Non-pigmented ciliary epithelial cell (primary cell): ENCODE results near the gene GRB14.
"Not testable (repeated sequence)": the region's sequence is repeated elsewhere in the genome, so short reads cannot be mapped to it uniquely, and the experiment has no call there.

Experiments
- DNase-seq: peaks from one replicate; pipeline ENCODE4 v3.0.0-alpha.2; 2010; ENCODE audit warnings: low read depth

GRB14 gene

DNA sequence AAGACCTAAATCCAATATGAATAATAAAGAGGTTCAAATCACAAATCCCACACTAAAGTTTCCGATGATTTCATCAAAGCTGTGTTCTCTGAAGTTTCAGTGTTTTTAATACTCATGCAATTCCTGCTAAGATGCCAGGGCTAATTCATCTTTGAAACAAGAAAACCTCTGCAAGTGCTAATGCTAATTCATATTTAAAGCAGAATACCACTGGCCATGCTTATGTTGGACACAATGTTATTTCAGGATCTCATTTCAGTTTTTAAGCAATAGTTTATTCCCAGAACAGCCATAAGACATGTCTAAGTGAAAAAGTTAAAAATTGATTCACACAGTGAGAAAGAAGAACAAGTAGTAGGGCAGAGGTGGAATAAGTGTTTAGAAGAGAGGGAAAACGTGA lies 62.8 kb downstream of the GRB14 start:
- DNase-seq: no peak

DNA sequence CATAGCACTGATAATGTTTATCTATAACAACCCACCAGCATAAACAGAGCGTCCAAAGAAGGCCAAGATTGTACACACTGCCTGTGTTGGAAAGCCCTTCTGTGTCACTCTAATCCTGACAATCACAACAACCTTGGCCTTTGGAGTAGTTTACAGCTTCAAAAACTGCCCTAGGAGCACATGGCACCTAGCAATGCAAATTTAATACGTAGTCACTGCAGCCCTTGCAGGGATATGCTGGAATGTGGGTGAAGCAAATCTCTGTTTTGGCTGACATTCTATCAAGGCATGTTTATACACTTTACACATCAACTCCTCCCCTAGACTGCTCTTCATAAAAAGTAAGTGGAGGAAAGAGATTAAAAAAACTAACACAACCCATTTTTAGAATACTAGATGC lies 66.8 kb downstream of the GRB14 start:
- DNase-seq: no peak

DNA sequence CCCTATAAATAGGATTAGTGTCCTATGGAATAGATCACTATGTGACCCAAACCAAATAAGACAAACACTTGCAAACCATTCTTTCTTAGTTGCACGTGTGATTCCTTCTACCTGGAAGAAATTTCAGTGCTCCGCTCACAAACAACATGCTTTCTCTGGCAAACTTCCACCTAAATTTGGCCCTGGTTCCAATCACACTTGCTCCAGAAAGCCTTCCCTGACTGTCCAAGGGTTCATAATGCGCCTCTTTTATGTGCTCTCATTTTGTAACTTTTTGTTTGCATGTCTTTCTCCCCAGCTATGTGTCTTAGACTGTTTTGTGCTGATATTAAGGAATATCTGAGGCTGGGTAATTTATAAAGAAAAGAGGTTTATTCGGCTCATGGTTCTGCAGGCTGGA lies 69.8 kb downstream of the GRB14 start:
- no peak for DNase-seq

DNA sequence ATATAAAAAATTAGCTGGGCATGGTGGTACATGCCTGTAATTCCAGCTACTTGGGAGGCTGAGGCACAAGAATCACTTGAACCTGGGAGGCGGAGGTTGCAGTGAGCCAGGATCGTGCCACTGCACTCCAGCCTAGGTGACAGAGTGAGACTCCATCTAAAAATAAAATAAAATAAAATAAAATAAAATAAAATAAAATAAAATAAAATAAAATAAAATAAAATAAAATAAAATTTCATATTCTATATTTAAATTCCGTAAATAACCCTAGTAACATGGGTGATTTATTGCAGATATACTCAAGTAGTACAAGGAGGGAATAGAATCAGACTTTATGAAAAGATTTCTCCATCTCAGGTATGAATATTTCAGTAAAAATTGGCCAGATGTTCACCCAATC lies 71.6 kb downstream of the GRB14 start:
- DNase-seq: not testable (repeated sequence)

DNA sequence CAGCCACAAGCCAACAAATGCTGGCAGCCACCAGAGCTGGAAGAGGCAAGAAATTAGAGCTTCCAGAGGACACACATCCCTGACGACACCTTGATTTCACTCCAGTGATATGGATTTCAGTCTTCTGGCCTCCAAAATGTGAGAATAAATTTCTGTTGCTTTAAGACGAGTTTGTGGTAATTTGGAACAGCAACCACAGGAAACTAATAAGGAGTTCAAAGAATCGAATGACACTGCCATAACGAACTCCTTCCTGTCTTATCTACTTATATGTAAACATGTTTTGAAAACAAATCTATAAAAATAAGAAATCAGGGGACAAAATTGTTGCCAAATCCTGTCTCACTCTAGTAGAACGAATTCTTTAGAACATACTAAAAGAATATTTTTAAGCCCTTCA lies 75.8 kb downstream of the GRB14 start:
- DNase-seq: no peak

DNA sequence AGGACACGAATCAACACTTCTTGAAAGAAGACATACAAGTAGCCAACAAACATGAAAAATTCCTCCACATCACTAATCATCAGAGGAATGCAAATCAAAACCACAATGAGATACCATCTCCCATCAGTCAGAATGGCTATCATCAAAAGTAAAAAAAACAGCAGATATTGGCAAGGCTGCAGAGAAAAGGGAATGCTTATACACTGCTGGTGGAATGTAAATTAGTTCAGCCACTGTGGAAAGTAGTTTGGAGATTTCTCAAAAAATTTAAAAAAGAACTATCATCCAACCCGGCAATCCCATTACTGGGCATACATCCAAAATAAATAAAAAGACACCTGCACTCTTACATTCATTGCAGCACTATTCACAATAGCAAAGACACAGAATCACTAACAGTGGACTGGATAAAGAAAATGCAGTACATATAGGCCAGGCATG lies 78.7 kb downstream of the GRB14 start:
- DNase-seq: peak; percentile 68

DNA sequence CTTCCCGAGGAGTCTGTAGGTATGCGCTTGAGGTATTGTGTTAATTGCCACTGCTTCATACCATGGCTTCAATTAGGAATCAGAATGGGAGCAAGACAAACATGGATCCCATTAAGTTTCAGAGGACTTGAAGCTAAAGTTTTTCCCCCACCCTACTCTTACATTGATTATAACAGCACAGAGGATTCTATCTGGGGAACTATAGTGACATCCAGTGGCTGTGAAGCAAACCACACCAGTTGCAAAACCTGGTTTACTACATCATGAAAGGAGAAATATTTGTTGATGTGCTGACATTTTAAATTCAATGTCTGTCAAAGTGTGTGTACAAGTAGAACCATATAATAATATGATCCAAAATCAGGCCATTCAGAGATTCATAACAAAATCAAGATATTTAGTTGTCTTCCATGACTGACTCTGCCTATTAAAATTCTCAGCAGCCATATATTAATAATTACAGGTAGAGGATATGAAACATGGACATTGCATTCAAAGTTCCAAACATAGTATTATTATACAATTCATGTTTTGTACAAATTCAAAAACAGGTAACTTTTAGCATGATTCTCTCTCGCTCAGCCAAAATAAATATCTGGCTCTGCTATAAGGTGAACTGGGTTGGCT lies 82.9 kb downstream of the GRB14 start:
- DNase-seq: no peak

DNA sequence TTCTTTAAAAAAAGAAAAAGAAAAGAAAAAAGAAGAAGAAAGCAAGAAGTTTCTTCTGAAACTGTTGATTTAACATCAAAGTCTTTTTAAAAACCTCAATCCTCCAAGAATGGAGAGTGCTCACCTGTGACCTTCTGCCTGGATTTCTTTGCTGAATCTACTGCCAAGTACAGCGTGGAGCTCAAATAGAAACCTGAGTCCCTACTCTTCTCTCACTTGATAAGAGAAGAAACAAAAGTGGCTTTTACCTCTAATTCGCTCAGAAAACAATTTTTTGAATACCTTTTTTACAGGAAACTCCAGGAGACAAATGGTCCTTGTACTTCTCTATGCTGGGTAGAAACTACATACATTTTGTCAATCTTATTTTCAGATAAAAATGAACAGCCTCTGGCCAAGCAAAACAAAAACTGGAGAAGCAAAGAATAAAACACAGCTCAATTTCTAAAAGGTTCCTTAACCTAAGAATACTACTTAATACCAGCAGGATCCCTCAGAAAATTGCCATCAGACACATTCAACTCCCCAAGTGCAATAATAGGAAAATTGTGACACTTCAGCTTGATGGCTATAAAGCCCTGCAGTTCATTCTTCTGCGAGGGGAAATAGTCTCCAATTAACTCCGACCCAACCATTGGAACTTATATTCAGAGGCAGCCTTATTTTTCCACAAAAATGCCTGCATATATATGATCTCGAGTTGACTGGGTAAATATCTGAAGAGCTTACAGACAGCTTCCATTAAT lies 85.8 kb downstream of the GRB14 start:
- DNase-seq: no peak

DNA sequence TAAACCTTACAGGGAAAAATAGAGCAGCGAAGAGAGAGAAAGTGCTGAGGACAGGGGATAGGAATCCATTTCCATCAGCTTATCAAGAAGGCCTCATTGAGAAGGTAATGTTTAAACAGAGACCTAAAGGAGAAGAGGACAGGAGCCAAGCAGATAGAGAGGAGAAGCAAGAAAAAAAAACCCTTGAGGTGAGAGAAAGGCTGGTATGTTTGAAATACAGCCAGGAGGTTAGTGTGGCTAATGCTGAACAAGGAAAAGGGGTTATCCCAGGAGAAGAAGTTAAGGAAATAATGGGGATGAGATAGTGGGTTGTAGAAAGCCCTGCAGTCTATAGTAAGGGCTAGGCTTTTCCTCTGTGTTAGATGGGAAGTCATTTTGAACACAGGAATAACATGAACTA lies 90.8 kb downstream of the GRB14 start:
- no peak for DNase-seq

DNA sequence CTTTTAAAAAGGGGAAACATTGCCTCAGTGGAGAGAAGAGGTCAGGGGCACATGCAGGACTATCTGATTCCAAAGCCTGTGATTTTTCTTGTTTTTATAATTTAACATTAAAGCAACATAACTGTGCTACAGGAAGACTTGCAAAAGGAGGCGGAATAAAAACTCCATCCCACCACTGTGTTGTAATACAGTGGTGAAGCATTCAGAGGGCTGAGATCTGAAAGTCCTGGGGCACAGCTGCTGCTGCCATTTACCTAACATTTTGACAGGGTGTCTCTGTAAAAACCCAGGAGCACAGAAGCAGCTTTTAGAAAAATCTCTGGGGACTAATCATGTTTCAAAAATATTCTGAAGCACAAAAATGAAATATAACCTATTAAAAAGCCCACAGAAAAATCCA lies 97.6 kb downstream of the GRB14 start:
- no peak for DNase-seq

DNA sequence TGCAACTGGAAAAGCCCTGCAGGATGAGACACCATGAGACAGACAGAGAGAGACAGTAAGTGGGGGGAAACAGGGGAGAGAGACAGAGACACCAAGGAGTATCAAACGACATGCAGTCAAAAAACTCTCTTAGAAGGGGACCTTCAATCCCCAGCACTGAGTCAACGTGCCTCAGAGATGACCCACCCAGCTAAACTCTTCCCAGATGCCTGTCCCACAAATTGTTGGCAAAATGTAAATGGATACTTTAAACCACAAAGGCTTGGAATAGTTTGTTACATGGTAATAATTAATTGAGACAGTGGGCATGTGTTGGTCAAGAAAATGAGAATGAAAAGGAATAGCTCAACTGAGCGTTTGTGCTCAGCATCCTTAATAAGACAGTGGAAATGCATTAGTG lies 98.3 kb downstream of the GRB14 start:
- no peak for DNase-seq

DNA sequence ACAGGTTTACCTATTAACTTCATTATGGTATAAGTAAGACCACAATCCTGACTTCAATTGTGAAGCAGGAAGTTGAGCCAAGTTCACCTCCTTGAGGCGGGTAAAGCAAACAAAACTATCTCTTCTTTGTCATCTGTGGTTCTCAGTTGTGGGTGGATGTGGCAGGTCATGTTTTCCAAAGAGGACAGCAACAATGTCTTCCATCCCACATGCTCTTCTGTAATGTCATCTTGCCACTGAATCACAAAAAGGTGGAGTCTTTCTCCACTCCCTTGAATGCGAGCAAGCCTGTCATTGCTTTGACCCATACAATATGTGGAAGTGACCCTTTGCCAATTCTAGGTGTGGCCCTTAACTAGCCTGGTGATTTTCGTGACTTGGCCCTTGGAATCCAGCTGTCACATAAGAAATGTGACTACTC lies 98.7 kb downstream of the GRB14 start:
- DNase-seq: no peak

DNA sequence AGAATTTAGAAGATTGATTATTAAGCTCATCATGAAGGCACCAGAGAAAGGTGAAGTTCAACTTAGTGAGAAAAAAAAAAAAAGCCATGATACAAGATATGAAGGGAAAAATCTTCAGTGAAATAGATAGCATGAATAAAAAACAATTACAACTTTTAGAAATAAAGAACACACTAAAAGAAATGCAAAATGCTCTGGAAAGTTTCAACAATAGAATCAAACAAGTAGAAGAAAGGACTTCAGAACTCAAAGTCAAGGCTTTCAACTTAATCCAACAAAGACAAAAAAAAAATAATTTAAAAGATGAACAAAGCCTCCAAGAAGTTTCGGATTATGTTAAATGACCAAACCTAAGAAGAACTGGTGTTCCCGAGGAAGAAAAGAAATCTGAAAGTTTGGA lies 105.5 kb downstream of the GRB14 start:
- DNase-seq: no peak

DNA sequence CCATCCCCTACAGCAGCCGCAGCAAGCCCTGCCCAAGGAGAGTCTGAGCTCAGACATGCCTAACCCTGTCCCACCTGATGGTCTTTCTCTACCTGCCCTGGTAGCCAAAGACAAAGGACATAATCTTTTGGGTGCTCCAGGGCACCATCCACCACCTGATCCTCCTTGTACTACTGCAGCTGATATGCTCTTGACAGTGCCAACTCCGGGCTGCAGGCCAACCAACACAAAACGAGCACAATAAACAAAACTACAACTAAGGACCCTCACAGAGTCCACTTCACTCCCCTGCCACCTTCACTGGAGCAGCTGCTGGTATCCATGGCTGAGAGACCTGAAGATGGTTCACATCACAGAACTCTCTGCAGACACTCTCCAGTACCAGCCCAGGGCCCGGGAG lies 106.3 kb downstream of the GRB14 start:
- no peak for DNase-seq

DNA sequence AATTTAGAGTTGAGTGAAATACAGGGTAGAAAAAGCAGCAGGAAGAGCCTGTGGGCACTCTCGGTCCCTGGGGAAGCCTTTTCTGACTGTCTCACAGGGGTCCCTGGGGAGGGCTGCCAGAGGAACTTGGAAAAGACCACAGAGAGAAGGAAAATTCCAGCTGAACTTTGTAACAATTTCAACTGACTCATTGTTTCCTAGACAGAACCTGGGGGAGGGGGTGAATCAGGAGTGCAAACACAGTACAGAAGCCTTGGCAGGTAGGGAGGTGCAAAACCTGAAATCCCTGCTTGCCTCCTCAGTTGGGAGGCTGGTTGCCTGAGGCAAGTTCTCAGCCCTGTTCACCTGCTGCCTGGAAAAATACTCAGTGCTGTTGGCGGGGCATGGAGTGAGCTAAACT lies 106.8 kb downstream of the GRB14 start:
- no peak for DNase-seq

DNA sequence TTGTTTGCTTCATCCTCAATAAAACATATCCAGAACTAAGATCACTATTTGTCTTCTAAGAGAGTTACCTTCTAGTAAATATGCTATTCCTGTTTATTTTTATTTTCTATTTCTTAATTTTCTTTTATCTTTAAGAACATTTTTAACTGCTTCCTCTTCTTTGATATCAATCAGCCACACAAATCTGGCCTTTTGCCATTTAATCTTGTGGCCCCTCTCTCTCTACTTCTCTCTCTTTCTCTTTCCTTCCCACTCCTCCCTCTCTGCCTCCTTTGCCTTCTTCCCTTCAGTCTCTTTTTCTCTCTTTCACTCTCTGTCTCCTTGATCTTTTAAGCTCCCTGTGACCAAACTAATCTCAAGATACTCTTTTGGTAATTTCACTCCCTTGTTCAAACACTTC lies 108.4 kb downstream of the GRB14 start:
- DNase-seq: no peak

DNA sequence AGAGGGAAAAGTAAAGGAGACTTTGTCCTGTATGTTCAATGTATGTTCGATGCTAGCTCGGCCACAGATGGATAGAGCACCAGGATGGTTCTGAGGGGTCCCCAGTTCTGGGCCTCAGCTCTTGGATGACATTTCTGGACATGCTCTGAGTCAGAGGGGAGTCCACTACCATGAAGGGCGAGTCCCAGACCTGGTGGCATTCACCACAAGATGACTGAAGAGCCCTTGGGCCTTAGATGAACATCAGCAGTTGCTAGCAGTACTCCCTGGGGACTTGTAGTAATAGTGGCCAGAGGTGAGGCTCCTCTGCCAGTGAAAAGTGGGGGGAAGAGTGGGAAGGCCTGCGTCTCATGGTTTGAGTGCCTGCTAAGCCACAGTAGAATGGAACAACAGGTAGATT lies 109.5 kb downstream of the GRB14 start:
- no peak for DNase-seq

DNA sequence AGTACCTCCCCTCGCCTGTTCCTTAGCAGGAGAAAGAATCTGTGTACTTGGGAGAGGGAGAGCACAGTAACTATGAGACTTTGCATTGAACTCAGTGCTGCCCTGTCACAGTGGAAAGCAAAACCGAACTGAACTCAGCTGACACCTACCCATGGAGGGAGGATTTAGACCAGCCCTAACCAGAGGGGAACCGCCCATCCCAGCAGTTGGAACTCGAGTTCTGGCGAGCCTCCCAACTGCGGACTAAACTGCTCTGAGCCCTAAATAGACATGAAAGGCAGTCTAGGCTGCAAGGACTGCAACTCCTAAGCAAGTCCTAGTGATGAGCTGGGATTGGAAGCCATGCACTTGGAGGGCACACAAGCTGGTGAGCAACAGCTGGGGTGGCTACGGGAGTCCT lies 110.4 kb downstream of the GRB14 start:
- DNase-seq: no peak

DNA sequence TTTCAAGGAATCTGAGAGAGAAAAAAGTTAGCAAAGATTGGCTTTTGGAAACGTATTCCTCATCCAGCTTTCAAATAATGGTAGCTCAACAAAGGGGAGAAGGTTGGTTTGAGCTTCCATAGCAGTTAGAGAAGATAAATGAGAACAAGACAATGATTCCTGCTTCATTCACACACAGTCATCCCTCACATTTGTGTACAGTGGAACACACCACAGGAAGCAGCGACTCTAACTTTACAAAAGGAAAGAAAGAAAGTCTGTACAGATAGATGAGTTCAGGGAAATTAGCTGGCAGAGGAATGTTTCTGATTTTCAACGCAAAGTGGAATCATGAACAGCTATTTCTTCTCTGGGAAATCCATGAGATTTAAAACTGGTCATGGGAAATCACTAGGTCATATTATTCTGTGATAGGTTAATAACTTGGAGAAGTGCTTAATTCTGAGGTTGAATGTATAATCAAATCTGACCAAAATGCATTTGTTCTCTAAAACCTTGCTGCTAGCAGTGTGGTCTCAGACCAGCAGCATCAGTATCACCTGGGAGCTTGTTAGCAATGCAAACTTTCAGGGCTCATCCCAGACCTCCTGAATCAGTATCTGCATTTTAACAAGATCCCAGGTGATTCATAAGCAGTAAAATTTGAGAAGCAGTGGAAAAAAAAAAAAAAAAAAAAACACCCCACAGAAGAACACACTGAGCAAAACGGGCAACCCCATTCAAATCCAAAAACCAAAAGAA lies 112.0 kb downstream of the GRB14 start:
- DNase-seq: no peak

DNA sequence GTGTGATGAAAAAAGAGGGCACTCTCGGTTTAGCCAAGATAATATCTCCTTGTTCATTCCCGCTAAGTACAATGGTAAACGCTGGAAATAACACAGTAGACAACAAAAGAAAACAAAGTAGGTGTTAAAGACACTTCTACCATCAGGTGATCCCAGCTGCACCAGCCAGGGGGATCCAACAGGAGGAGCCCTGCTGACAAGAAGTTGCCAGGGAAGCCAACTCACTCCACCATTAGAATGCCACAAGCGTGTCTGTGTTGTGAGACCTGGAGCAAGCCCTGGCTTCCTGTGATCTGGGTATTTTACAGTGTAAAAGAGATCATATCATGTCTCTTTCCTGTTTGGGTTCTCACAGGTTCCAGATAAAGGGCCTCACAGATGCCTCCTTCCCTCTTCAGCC lies 117.0 kb downstream of the GRB14 start:
- no peak for DNase-seq

DNA sequence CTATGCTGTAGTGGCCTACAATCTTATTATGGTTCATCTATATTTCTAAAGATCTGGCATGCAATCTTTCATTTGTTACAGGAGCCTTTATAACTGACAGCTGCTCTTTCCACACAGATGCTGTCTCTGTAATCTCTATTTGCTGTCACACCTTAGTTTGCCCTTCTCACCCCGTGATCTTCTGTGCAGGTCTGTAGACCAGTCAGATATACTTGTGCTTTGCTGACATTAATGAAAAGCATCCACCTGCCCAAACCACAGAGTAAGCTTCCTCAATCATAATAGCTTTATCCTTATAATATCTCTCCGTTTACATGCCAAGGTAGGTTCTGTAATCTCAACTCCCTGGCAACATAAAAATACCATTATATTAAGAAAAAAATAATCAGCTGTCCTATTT lies 122.4 kb downstream of the GRB14 start:
- DNase-seq: no peak

DNA sequence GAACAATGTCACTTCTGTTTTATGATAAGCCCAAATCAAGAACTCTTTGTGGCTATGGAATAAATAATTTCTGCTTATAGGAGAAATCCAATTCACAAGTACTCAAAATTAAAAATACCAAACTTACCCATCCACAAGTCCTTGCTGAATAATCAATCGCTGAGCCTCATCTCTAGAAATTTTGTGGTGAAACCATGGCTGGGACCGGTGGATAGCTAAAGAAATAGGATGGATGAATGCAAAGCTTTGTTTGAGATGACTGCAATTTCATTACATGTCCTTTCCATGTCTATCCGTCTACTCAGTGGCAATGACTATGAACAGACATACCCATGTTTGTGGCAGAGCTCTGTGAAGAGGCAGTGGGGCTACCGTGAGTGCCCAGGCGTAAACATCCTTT lies 124.4 kb downstream of the GRB14 start:
- no peak for DNase-seq

DNA sequence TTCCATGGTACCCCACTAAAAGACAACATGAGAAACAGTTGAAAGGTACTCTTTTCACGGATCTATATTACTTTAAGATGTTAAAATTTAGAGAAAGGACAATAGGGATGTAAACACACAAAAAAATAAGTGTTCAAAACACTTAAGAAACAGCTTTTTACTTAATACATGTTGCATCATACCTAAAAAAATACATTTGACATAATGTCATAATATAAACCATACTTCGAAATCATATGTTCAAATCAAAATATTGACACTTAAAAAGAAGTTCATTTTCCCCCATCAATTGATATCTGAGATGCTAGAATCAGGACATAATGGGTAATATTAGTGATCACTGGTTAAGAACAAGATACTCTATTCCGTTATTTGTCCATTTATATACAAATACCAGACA lies 124.9 kb downstream of the GRB14 start:
- DNase-seq: no peak
